ENCODE data around the gene ENTPD8. TPM values are rescaled to one million over a fixed set of nuclear protein-coding genes. Genes with fewer than 3 reads are reported as not detected.

Gene ENTPD8
- total and polyA plus RNA-seq, 10 of the 15 experiments (the other 5 are each of a cell fraction or from before 2014, with no cell fraction given) = not detected

GRCh38 chr9:137453643-137454081, 12.5 kb upstream of the ENTPD8 start:
- SMC1A ChIA-PET (ENCODE audit: uncharacterized antibody, unreplicated experiment) = no interaction called here
- Histone ChIP-seq H4K20me1 (ENCODE audit: control insufficient read depth, insufficient read depth) (no peaks in the 10 kb centered on the region), H3K9ac (ENCODE audit: control insufficient read depth, insufficient read depth, low read length) (no peak overlapping the region), H3K27me3 (replicated peaks in 1 of 2; ENCODE audit: control insufficient read depth in 2 of 2, insufficient read depth in 2 of 2, low read length in 1 of 2) (no peaks in the 10 kb centered on the region), H3K4me2 (ENCODE audit: control insufficient read depth, insufficient read depth) (peak overlapping the region; percentile 64), H2AFZ (ENCODE audit: control insufficient read depth, low read depth, low read length) (peak overlapping the region; percentile 23), H3K27ac (ENCODE audit: control insufficient read depth, insufficient read depth) (no peak overlapping the region), H3K4me3 (peak overlapping the region; percentile 40; the same call in 1 of the 2 replicates), H3K36me3 (ENCODE audit: control insufficient read depth in 2 of 2, insufficient read depth in 2 of 2, low read length in 1 of 2) (no peaks in the 10 kb centered on the region), H3K4me1 (ENCODE audit: control insufficient read depth, insufficient read depth, low read length) (peaks cover 14% of the 10 kb centered on the region), H3K79me2 (ENCODE audit: control insufficient read depth, insufficient read depth, low read length) (peaks cover 9% of the 10 kb centered on the region), H3K9me3 (replicated peaks; ENCODE audit: control insufficient read depth, insufficient read depth, low read length) (no peaks in the 10 kb centered on the region)
- no TSS peak for BruUV-seq (replicated peaks)
- CTCF ChIA-PET = no interaction called here
- RAD21 ChIA-PET (ENCODE audit: unreplicated experiment) = no interaction called here
- in situ Hi-C loops (cut with MboI) = no loop called here
- peak; percentile 85 for ATAC-seq
- no peak for DNase-seq (ENCODE audit: low read depth, low spot score)
- FAIRE-seq = peak; percentile 80
- WGBS (ENCODE audit: insufficient coverage, insufficient replicate concordance, low lambda C conversion rate, missing lambda C conversion rate) = 81% methylated on average over 18 of the region's 25 CpGs
- POLR2A ChIA-PET = interaction anchor here (1.1 kb wide), 1 partner anchor 31 kb away, joined by 5 read pairs; the partner anchor contains the start of genes EXD3 and NOXA1
- no peak for TF ChIP-seq REST (IDR thresholded peaks at IDR 0.05; ENCODE audit: low read depth, low read length)
- TF ChIP-seq HDGF (IDR thresholded peaks at IDR 0.05) = peak; percentile 52
- intact Hi-C loops (cut with micrococcal nuclease; ENCODE audit: unreplicated experiment) = no loop called here
